Testis (tissue), 2 donors: ENCODE data around the gene KLHL5.

ENCODE experiments used
- CTCF ChIP-seq, 3 experiments: fragments of 450-650 bp in 2 of 3; fragments of 200-600 bp in 1 of 3; sonication (generic) in 1 of 3; IDR thresholded peaks; one replicate each; pipeline ENCODE4 v1.5.1; 2016 to 2019; ENCODE audit warnings: antibody characterized with exemption in 3 of 3, mild to moderate bottlenecking in 2 of 3, moderate library complexity in 1 of 3
- POLR2A ChIP-seq: fragments of 450-650 bp; IDR thresholded peaks from one replicate; pipeline ENCODE4 v1.6.1; 2017; ENCODE audit warnings: antibody characterized with exemption, mild to moderate bottlenecking, moderate library complexity

GRCh38 chr4:39022241-39022640, 39.8 kb upstream of the KLHL5 start:
- TF ChIP-seq CTCF (IDR thresholded peaks at IDR 0.05) = no peak
- no peak for TF ChIP-seq POLR2A
